GM21390 (cell line): Measurements from ENCODE around the gene THAP6.
"Not testable (repeated sequence)": the region's sequence is repeated elsewhere in the genome, so short reads cannot be mapped to it uniquely, and the experiment has no call there.

Source experiments
- ATAC-seq: cut with Tn5 transposase; IDR thresholded peaks from one replicate; pipeline ENCODE4 v1.9.1; 2021; ENCODE audit not compliant: unreplicated experiment

Gene THAP6, protein sequence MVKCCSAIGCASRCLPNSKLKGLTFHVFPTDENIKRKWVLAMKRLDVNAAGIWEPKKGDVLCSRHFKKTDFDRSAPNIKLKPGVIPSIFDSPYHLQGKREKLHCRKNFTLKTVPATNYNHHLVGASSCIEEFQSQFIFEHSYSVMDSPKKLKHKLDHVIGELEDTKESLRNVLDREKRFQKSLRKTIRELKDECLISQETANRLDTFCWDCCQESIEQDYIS

DNA sequence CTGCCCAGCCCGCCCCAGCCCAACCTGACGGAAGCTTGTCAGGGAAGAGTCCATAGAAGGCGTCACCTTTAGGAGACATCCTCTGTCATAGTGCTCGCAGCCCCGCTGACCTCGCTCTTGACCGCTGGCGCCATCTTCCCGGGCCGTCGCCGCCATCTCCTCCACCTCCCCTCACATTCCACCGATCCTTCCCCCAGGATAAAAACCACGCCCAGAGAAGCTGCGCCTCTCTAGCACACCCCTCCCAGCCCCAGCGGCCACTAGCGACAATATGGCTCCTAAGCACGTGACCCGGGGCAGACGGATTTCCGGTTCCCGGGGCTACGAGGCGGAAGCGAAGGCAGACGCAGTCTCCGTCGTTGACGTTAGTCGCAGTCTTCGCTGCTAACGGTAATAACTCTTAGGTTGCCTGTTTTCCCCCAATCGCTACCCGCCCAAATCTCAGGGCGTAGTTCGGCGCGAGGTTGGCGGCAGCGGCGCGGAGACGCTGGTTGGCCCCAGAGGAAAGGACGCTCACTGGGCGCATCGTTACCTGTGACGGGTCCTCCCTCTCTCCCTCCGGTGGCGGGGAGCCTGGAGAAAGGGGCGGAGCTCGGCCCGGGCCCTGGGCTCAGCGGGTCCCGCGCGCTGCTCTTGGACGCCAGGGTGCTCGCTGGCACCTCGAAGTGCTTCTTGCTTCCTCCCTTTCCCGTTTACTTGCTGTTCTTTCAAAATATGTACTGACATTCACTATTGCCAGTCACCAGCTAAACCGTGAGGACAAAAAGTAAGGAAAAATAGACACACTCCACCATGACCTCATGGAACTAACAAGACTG lies at the start of gene THAP6, which contains the start of gene RCHY1:
Gene THAP6 (plus strand): TSS at position 343 of the 818 bp plus-strand sequence. CDS start 980 bp downstream, outside the sequence.
Gene RCHY1 (minus strand): TSS at position 273 of the 818 bp plus-strand sequence. CDS start 117 bp downstream, at position 156.
- peak; percentile 93 for ATAC-seq

DNA sequence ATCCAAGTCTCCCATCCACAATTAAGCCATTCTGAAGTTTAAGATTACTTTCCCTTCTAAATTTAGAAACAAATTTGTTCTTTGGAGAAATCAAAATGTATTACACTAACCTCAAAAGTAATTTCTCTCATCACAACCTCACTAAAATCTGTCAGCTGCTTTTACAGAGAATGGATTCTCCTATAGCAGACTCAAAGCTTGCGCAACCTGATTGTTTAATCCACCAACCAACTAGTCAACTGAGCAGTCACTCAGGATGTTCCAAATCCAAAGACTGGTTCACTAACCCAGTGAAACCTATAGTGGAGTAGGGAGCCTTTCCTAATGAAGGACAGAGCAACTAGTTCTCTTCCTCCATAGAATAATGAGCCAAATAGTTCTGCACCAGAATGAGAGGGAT lies 44.4 kb upstream of the THAP6 start:
- no peak for ATAC-seq

DNA sequence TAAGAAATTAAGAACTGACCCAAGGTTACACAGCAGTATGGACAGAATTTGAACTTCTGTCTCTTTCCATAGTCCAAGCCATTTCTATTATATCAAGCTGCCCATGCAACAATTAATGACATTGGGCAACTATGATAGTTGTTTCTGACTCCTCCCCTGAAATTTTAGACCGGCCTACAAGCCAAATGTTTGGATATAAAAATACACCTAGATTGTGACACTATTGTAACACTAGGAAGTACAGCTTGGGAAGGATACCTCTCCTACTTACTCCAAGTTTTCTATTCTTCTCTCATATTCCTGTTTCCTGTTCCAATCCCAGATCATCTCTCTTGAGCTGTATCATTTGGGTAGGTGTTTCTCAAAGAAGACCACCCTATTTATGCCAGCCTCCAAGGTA lies 43.5 kb upstream of the THAP6 start:
- no peak for ATAC-seq

DNA sequence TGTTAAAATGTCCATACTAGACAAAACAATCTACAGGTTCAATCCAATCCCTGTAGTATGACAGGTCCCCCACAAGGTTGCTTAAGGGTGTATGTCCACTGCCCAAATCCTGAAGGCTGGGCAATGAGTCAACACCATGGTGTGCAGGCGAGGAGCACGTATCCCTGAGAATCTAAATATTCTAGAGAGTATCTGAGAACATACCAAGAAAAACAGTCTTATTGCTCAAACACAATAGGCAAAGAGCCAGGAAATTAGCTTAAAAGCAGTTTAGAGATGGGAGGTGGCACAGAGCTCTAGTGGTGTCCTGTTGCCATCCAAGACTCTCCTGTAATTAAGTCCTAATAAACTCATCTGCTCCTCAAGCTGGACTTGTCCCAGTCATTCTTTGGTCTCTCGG lies 37.1 kb upstream of the THAP6 start:
- ATAC-seq, result no peak

DNA sequence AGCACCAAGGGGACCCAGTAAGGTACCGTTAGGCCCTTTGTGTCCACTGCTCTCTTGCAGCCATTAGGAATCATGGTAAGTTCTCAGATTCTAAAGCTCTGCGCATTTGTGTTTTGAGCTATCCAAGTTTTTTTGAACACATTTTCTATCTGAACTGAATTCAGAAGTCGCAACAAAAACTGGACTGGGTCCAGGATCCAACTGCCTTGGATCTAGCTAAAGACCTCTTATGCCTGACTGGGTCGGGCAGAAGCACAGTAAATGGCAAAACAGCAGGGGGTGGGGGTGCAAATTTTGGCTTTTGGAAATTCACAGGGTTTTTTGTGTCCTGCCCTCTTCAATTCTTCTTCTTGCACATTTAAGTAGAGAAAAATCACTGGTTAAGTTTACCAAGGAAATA lies 30.1 kb upstream of the THAP6 start:
- ATAC-seq, result no peak

DNA sequence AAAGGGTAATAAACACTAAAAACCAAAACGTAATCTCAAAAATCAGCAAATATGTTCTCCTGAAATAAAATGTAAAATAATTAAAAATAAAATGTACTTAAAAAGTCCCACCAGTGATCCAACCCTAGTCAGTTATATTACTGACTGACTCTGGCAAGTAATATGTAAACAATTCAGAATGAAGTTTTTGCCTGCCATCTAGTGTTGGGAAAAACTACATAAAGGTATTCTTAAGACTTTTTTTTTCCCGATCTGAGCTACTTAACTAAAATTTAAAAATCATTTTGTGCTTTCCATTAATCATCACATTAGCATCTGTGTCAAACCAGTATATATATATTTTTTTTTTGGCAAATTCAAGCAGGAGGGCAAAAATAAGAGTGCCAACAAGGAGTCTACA lies 24.1 kb upstream of the THAP6 start:
- no peak for ATAC-seq

DNA sequence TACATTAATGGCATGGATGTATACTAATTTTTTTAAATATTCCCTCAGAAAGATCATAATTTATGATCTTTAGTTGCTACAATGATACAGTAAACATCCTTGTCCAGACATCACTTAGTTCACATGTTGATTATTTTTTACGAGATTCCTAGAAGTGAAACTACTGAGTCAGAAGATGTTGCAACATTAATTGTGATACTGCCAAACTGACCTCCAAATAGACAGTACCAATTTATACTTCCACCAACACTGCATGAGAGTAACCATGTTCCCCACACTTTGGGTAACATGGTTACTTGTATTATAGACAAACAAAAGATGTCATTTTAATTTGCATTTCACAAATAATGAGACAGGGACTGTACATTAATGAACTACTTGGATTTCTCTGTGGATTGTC lies 19.7 kb upstream of the THAP6 start:
- no peak for ATAC-seq

DNA sequence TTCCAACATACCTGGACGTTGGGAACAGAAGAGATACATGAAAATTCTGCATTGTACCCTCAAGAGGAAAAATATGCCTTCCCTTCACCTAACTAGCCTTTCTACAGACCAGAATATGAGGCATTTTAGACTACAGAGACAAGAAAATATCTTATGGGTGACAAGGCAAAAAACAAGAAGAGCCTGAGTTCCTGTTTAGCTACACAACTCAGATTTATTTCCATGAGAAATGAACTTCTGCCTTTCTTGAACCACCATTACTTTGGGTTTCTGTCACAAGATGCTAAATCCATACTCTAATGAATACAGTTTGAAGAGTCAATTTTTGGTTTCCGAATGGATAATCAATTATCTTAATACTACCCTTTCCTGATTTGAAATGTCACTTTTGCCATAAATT lies 18.8 kb upstream of the THAP6 start:
- no peak for ATAC-seq

DNA sequence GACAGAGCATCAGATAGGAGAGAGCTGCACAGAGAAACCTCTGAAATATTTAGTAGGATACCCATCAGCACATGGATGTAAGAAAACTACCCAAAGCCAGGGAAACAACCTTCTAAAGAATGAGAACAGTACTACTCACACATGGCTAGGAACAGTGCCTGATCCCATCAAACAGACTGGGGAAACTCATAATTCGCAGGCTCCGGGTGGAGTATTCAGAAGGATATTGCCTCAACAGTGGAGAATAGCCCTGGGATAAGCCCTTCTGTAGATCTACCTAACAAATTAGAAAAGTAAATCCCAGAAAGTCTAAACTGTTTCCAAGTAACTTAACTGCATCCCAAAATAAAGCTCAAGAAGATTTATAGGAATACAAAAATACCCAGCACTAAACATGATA lies 17.9 kb upstream of the THAP6 start:
- ATAC-seq, result no peak

DNA sequence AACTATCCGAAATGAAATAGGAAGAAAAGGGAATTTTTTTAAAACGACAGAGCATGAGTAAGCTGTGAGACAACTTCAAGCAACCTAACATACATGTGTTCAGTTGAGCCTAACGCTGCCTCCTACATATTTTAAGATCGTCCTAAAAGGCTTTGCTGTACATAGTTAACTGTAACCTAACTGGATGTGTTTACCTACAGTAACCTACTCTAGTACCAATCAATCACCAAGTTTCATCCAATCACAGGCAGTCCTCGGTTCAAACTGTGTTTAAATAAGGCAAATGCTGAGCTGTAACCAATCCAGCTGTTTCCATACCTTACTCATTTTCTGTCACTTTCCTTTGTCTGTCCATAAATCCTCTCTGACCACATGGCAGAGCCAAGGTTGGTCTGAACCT lies 17.1 kb upstream of the THAP6 start:
- no peak for ATAC-seq

DNA sequence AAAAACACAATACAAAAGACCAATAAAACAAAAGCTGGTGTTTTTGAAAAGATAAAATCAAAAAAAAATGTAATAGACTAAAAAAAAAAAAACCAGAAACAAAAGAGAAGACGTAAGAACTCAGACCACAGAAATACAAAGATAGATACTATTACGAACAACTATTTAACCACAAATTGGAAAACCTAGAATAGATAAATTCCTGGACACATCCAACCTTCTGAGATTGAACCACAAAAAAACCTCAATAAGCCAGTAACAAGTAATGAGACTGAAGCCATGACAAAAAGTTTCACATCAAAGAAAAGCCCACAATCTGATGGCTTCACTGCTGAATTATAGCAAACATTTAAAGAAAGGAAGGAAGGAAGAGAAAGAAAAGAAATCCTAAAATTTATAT lies 16.2 kb upstream of the THAP6 start:
- ATAC-seq, result no peak

DNA sequence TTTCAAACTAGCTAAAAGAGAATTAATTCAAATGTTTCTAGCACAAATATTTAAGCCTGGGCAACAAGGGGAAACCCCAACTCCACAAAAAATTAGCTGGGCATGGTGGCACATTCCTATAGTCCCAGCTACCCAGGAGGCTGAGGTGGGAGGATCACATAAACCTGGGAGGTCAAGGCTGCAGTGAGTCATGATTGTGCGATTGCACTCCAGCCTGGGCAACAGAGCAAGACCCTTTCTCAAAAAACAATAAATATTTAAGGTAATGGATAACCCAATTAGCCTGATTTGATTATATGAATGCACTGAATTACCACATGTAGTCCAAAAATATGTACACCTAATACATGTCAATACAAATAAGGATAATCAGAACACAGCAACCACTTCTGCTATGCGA lies 14.4 kb upstream of the THAP6 start:
- ATAC-seq, result no peak

DNA sequence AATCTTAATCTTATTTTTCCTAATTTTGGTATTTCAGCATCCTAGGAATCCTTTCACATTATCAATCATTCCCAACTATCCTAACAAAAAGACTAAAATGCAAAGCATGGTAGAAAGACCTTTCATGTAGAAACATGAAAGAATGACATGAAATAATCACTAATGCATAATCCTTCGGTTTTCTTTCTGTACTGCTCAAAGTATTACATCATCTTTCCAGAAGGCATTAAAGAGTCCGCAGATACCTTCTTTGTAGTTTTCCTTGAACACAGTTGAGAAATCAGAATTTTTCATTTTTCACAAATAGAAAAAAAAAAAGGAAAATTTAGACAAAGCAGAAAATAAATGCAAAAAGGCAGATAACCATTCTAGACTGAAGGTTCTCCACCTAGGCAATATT lies 11.6 kb upstream of the THAP6 start:
- ATAC-seq, result no peak

DNA sequence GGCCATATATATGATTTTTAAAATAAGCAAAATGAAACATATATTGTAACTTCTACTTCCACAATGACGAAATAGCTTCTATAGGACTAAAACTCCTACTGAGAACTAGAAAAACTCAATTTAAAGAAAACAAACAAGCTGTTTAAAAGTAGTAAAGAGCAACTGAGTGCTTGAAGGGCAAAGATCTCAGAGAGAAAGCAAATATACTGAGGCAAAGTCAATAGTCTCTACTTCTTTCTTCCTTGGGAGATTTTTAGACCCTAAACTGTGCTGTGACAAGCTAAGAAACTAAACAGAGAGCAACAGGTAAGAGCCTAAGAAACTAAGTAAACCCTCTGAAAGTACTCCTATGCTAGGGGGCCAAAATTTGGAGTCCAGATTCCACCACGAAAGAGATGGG lies 8.6 kb upstream of the THAP6 start:
- ATAC-seq, result no peak

DNA sequence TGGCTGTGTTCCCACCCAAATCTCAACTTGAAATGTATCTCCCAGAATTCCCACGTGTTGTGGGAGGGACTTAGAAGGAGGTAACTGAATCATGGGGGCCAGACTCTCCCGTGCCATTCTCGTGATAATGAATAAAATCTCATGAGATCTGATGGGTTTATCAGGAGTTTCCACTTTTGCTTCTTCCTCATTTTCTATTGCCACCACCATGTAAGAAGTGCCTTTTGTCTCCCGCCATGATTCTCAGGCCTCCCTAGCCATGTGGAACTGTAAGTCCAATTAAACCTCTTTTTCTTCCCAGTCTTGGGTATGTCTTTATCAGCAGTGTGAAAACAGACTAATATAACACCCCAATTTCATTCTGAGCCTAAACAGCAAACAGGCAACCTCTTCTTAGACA lies 4.7 kb upstream of the THAP6 start:
- not testable (repeated sequence) for ATAC-seq

DNA sequence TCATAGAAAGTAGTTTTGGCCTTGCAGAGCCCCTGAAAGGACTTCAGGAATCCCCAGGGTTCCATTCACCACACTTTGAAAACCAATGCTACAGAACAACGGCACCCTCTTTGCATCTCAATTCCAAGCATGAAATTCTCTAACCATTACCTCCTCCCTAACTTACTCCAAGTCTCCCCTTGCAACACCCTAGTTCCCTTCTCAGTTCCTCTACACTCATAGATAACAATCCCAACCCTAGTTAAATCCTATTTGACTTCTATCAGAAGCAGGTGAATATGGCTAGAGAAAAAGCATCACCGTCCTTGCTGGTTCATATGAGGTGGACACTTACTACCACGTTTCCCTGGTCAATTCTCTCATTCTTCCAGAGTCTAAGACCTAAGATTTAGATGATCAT lies 2.4 kb upstream of the THAP6 start:
- ATAC-seq, result no peak

DNA sequence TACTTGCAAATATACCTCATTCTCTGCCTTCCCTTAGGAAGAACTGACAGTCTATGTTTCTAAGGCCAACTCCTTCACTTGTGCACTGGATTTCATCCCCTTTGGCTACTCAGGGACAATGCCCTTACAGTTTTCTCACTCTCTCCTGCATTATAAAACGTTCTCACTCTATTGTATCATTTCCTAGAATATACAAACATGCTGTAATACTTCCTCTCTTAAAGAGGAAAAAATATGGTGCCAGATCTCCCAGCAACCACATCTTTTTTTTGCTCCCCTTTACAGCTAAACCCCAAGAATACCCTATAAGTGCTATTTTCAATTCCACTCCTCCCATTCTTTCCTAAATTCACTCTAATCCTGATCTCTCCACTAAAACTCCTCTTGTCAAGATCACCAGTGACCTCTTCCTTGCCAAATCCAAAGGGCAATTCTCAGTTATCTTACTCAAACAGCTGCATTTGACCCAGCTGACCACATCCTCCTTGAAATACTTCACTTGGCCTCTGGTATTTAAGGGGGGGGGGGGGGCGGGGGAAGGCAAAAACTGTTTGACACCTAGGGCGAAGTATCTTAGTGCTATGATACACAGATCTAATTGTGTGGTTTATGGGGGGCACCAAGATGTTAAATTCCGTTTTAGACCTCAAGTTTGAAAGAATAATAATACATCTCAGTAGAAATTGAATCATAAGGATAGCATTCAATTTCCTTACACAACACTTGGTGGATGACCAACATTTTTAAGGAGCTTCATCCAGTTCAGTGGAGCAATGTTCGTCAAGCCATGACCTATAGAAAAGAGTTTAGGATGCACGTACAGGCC lies 1.7 kb upstream of the THAP6 start:
- no peak for ATAC-seq

DNA sequence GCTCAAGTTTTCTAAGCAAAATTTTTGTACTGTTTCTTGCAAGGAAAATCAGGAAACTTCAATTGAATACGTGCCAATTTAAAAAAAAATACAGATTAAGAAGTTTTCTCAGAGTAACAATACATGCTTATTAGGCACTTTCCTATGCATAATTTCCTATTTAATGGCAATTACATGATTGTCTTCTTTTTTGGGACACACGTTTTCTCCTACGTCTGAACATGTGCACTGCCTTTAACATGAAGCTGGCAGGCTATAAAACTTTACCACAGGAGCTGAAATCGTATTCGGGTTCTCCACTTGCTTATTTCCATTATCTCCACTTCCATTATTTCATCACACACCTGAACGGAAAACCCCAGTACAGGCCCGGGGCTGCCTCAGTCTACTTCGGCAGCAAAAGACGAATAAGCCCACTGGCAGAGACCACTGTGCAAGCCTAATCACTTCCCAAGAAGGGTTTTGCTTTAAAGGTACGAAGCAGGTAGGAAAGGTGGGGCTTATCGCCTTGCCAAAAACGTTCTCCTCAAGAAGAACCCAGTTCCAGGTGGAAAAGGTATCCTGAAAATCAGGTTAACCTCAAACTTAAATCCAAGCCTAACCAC lies 645 bp upstream of the THAP6 start:
- ATAC-seq, result no peak

DNA sequence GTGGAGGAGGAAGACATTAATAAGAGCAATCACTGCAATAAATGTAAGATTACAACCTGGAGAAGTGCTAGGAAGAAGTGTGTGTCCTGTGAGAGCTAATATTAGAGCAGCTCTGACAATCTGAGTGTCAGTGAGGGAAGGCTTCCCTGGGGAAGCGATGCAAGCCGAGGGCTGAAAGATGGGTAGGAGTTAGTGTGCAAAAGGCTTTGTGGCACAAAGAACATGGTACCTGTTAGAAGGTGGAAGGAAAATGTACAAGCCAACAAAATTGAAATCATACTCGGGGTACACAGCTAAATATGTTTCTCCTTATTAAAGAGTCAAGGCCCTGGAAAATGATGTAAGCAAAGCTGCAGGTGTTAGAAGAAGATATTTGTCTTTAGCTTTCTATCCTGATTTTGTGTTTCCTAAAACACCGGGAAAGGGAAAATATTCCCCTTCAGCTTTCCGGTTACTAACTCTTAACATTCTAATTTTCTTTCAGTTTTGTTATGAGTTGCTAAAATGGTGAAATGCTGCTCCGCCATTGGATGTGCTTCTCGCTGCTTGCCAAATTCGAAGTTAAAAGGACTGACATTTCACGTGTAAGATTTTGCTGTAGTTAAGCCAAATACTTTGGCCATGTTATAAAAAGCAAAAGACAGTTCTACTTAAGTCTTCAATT lies 808 bp downstream of the THAP6 start:
- ATAC-seq, result peak; percentile 3

DNA sequence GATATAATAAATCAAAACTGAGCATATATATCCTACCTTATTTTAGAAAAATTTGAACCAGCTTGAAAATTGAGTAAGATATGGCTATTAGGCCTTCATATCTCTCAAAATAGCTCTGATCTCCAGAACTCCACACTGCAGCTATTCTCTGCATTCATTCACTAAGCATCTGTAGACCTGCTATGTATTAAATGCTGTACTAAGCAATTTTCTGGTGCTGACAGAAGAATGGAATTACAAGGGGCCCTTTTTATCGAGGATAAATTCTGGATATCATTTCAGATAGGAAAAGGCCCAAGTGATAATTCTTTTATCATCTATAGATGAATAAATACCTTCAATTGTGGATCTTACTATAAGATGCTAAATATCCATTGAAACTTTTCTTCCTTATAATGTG lies 1.9 kb downstream of the THAP6 start:
- ATAC-seq, result no peak

DNA sequence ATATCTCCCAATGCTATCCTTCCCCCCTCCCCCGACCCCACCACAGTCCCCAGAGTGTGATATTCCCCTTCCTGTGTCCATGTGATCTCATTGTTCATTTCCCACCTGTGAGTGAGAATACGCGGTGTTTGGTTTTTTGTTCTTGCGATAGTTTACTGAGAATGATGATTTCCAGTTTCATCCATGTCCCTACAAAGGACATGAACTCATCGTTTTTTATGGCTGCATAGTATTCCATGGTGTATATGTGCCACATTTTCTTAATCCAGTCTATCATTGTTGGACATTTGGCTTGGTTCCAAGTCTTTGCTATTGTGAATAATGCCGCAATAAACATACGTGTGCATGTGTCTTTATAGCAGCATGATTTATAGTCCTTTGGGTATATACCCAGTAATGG lies 5.2 kb downstream of the THAP6 start:
- ATAC-seq, result not testable (repeated sequence)
